ENCODE measurements around the gene GRIA1.

DNA sequence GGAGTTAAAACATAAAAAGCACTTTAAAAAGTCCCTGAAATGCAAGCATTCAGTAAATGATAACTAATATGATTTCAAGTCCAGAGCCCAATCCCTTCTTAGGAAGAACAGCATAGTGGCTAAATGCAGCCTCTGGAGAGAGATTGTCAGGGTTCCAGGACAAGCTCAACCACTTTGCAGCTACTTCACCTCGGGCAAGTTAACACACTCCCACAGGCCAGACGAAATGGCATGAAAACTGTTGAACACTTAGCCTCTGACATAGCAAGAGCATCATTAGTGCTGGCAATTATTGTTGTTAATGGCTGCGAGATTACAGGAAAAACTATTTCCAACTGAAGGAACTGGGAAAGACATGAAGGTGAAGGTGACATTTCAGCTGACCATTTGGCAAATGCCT is 205.8 kb downstream of the GRIA1 start:
- TF ChIP-seq, protein P1, sequence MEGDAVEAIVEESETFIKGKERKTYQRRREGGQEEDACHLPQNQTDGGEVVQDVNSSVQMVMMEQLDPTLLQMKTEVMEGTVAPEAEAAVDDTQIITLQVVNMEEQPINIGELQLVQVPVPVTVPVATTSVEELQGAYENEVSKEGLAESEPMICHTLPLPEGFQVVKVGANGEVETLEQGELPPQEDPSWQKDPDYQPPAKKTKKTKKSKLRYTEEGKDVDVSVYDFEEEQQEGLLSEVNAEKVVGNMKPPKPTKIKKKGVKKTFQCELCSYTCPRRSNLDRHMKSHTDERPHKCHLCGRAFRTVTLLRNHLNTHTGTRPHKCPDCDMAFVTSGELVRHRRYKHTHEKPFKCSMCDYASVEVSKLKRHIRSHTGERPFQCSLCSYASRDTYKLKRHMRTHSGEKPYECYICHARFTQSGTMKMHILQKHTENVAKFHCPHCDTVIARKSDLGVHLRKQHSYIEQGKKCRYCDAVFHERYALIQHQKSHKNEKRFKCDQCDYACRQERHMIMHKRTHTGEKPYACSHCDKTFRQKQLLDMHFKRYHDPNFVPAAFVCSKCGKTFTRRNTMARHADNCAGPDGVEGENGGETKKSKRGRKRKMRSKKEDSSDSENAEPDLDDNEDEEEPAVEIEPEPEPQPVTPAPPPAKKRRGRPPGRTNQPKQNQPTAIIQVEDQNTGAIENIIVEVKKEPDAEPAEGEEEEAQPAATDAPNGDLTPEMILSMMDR (conservative IDR thresholded peaks at IDR 0.05; ENCODE audit: low read length), result no peak
- TF ChIP-seq EZH2phosphoT487 (IDR thresholded peaks at IDR 0.05; ENCODE audit: borderline replicate concordance), result no peak

Data from Loucy (cell line).